ENCODE data around the gene PHYHD1. TPM values are rescaled to one million over a fixed set of nuclear protein-coding genes. Genes with fewer than 3 reads are reported as not detected.

Gene PHYHD1
- total and polyA plus RNA-seq, 2 donors (not counting 3 experiments of a cell fraction or from before 2014, with no cell fraction given): 1.1 to 1.8 TPM

DNA sequence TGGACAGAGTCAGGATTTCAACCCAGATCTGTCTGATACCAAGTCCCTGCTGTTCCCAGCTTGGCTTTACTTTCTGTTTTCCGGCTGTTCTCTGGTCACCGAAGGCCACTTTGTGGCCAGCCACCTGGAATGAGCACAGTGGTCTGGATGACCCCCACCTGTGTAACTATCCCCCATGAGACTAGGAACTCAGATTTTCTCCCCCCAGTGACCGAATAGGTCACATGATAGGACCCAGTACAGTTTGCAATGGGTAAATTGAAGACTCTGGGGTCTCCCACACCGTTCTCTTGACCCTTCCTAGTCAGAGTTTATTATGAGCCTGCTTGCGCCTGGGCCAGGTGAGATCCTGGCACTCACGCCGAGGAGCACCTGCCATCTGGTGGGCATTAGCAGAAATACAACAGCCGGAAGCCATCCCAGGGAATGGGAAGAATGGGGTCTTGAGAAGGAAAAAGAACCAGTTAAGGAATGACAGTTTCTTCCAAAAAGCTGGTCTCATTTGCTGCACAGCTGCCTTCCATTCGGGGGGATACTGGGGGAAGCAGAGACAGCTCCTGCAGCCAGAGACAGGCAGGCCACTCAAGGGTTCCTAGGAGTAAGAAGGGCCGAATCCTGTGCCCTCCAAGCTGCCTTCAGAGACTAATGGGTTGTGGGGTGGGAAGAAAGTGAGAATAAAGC, 7.1 kb downstream of the PHYHD1 start:
- Histone ChIP-seq H3K9me3 (replicated peaks; ENCODE audit: control insufficient read depth, insufficient read depth, low read length) (no peaks in the 10 kb centered on the region), H3K4me2 (ENCODE audit: insufficient read depth, low read length) (no peak overlapping the region), H3K27me3 (ENCODE audit: control insufficient read depth in 2 of 2, insufficient read depth in 2 of 2, low read length in 2 of 2) (no peaks in the 10 kb centered on the region), H3K79me2 (ENCODE audit: control insufficient read depth, insufficient read depth, low read length) (no peaks in the 10 kb centered on the region), H3K9me1 (replicated peaks; ENCODE audit: control insufficient read depth, extremely low read depth, insufficient read depth, low read length) (no peaks in the 10 kb centered on the region), H2AFZ (ENCODE audit: low read depth, low read length) (no peak overlapping the region), H3K36me3 (ENCODE audit: control insufficient read depth in 2 of 2, extremely low read depth in 1 of 2, insufficient read depth in 2 of 2, low read length in 2 of 2) (no peaks in the 10 kb centered on the region), H3K4me3 (replicated peaks in 1 of 3; ENCODE audit: insufficient read depth in 1 of 3, low read depth in 1 of 3, low read length in 3 of 3) (no peak overlapping the region), H3K9ac (replicated peaks; ENCODE audit: extremely low read depth, insufficient read depth, low read length) (no peak overlapping the region), H3K4me1 (ENCODE audit: control insufficient read depth, extremely low read depth, insufficient read depth, low read length) (no peaks in the 10 kb centered on the region), H3K27ac (ENCODE audit: insufficient read depth, low read depth, low read length) (no peak overlapping the region), H4K20me1 (replicated peaks; ENCODE audit: control insufficient read depth, extremely low read depth, insufficient read depth, low read length) (no peaks in the 10 kb centered on the region)
- intact Hi-C loops (cut with micrococcal nuclease): loop anchor here (1.0 to 5.0 kb wide), 4 partner anchors 46 to 195 kb away; partner anchors contain the start of genes ENDOG, KYAT1 and LRRC8A
- dilution Hi-C loops (cut with MboI; ENCODE audit: extremely low pct_ligation_motif_present, low sequenced_read_pairs): no loop called here
- FAIRE-seq: peak; percentile 49
- POLR2A ChIA-PET: no interaction called here
- CTCF ChIA-PET: interaction anchor here (0.7 to 7.2 kb wide), 27 partner anchors 8 to 195 kb away, joined by 3 to 146 read pairs (median 4); partner anchors contain the start of genes ENDOG, KYAT1, LRRC8A and SH3GLB2
- TF ChIP-seq, protein P1, sequence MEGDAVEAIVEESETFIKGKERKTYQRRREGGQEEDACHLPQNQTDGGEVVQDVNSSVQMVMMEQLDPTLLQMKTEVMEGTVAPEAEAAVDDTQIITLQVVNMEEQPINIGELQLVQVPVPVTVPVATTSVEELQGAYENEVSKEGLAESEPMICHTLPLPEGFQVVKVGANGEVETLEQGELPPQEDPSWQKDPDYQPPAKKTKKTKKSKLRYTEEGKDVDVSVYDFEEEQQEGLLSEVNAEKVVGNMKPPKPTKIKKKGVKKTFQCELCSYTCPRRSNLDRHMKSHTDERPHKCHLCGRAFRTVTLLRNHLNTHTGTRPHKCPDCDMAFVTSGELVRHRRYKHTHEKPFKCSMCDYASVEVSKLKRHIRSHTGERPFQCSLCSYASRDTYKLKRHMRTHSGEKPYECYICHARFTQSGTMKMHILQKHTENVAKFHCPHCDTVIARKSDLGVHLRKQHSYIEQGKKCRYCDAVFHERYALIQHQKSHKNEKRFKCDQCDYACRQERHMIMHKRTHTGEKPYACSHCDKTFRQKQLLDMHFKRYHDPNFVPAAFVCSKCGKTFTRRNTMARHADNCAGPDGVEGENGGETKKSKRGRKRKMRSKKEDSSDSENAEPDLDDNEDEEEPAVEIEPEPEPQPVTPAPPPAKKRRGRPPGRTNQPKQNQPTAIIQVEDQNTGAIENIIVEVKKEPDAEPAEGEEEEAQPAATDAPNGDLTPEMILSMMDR (IDR thresholded peaks at IDR 0.05; ENCODE audit: extremely low read depth in 1 of 2, insufficient read depth in 1 of 2, low read depth in 1 of 2, low read length in 2 of 2): peak; percentile 74 to 79
- TF ChIP-seq EZH2 (IDR thresholded peaks at IDR 0.05; ENCODE audit: borderline replicate concordance, low read depth, low read length, severe bottlenecking): no peak
- peak; percentile 65 for DNase-seq (ENCODE audit: low read depth, low spot score)
- BruUV-seq (replicated peaks): no TSS peak

DNA sequence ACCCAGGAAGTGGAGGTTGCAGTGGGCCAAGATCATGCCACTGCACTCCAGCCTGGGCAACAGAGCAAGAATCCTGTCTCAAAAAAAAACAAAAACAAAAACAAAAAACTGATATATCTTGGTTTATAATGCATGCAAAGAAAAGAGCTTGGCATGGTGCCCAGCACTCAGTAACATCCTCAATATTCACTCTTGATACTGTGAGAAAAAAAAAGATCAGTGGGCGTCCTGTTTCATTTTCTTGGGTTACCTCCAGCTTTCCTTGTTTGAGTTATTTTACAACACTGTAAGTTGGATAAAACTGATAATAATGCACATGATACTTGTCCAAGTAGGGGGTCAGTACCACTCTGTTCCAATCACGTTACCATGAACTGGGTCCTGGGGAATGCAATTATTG, 7.8 kb downstream of the PHYHD1 start:
- BruUV-seq (replicated peaks): no TSS peak
- no peaks in the 10 kb centered on the region for H3K36me3 ChIP-seq (ENCODE audit: control insufficient read depth in 2 of 2, extremely low read depth in 1 of 2, insufficient read depth in 2 of 2, low read length in 2 of 2)
- no peak overlapping the region for H3K4me3 ChIP-seq (replicated peaks in 1 of 3; ENCODE audit: insufficient read depth in 1 of 3, low read depth in 1 of 3, low read length in 3 of 3)
- no peak for TF ChIP-seq JUN (IDR thresholded peaks at IDR 0.05; ENCODE audit: borderline replicate concordance, insufficient read depth, insufficient read length, low read depth)
- no peak for TF ChIP-seq GATA2 (IDR thresholded peaks at IDR 0.05; ENCODE audit: insufficient read depth, insufficient read length, low read depth, low read length)
- no peak for TF ChIP-seq EZH2 (IDR thresholded peaks at IDR 0.05; ENCODE audit: borderline replicate concordance, low read depth, low read length, severe bottlenecking)
- no peak for TF ChIP-seq FOS (IDR thresholded peaks at IDR 0.05; ENCODE audit: borderline replicate concordance, insufficient read depth, low read length)
- H3K4me2 ChIP-seq (ENCODE audit: insufficient read depth, low read length): no peak overlapping the region
- H3K27ac ChIP-seq (ENCODE audit: insufficient read depth, low read depth, low read length): no peak overlapping the region
- FAIRE-seq (no peak), DNase-seq (ENCODE audit: low read depth, low spot score) (no peak)
- H3K9me1 ChIP-seq (replicated peaks; ENCODE audit: control insufficient read depth, extremely low read depth, insufficient read depth, low read length): no peaks in the 10 kb centered on the region
- no peaks in the 10 kb centered on the region for H3K79me2 ChIP-seq (ENCODE audit: control insufficient read depth, insufficient read depth, low read length)
- POLR2A ChIA-PET: no interaction called here
- H2AFZ ChIP-seq (ENCODE audit: low read depth, low read length): no peak overlapping the region
- no peaks in the 10 kb centered on the region for H3K4me1 ChIP-seq (ENCODE audit: control insufficient read depth, extremely low read depth, insufficient read depth, low read length)
- H3K9ac ChIP-seq (replicated peaks; ENCODE audit: extremely low read depth, insufficient read depth, low read length): no peak overlapping the region
- no peaks in the 10 kb centered on the region for H4K20me1 ChIP-seq (replicated peaks; ENCODE audit: control insufficient read depth, extremely low read depth, insufficient read depth, low read length)
- no peaks in the 10 kb centered on the region for H3K9me3 ChIP-seq (replicated peaks; ENCODE audit: control insufficient read depth, insufficient read depth, low read length)
- CTCF ChIA-PET: interaction anchor here (0.6 to 7.2 kb wide), 23 partner anchors 8 to 195 kb away, joined by 3 to 146 read pairs (median 5); partner anchors contain the start of genes ENDOG, KYAT1, LRRC8A and SH3GLB2
- intact Hi-C loops (cut with micrococcal nuclease): loop anchor here (1.0 to 5.0 kb wide), 4 partner anchors 46 to 195 kb away; partner anchors contain the start of genes ENDOG, KYAT1 and LRRC8A
- no peaks in the 10 kb centered on the region for H3K27me3 ChIP-seq (ENCODE audit: control insufficient read depth in 2 of 2, insufficient read depth in 2 of 2, low read length in 2 of 2)
- dilution Hi-C loops (cut with MboI; ENCODE audit: extremely low pct_ligation_motif_present, low sequenced_read_pairs): no loop called here
